ENCODE measurements around the gene HHATL. TPM values are rescaled to one million over a fixed set of nuclear protein-coding genes. Genes with fewer than 3 reads are reported as not detected.

Gene HHATL
- total RNA-seq, 1 experiment from 2014 or later, result not detected

DNA sequence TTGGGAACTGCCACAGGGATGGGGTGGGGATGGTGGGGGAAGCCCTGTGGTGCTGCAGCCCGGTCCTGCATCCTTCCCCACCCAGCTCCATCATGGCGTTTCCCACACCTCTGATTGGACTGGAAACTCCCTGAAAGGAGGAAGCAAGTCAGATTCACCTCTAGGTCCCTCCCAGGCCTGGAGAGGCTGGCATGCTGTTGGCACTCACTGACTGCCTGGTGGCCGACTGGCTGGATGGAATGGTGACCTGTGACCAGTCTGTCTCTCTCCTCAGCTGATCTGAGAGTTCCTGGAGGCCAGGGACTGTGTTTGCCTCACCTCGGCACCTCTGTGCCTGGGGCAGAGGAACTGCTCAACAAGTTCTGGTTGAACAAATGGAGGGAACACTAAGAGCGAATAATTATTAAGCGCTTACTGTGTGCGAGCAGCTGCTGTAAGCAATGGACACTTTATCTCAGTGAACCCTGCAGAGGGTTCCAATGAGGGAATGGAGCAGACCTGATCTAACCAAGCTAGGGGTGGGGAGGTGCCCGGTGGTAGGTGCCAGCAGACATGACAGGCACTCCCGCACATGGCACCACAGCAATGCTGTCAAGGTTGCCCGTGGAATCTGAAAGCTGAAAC is 3.5 kb upstream of the HHATL start:
- intact Hi-C loops (cut with micrococcal nuclease; ENCODE audit: unreplicated experiment), result no loop called here
- ChIA-PET CTCF (no interaction called here), POLR2A (no interaction called here)
- no TSS peak for BruUV-seq (replicated peaks)
- Histone ChIP-seq H3K4me1 (no peaks in the 10 kb centered on the region), H3K27me3 (replicated peaks; ENCODE audit: control insufficient read depth, insufficient read depth, low read length) (no peaks in the 10 kb centered on the region), H3K4me3 (ENCODE audit: low read depth, low read length) (no peak overlapping the region), H3K9me3 (no peaks in the 10 kb centered on the region), H3K36me3 (ENCODE audit: control insufficient read depth, insufficient read depth, low read length) (no peaks in the 10 kb centered on the region)
- no peak for DNase-seq
- Mint-ChIP-seq H3K36me3 (ENCODE audit: insufficient read depth, unreplicated experiment) (no peaks in the 10 kb centered on the region), H3K9me3 (ENCODE audit: unreplicated experiment) (no peaks in the 10 kb centered on the region), H3K27ac (ENCODE audit: unreplicated experiment) (no peak overlapping the region), H3K4me3 (ENCODE audit: unreplicated experiment) (no peak overlapping the region), H3K4me1 (ENCODE audit: low read depth, unreplicated experiment) (no peaks in the 10 kb centered on the region), H3K27me3 (ENCODE audit: insufficient read depth, unreplicated experiment) (peaks cover 5% of the 10 kb centered on the region)
- TF ChIP-seq, protein P1, sequence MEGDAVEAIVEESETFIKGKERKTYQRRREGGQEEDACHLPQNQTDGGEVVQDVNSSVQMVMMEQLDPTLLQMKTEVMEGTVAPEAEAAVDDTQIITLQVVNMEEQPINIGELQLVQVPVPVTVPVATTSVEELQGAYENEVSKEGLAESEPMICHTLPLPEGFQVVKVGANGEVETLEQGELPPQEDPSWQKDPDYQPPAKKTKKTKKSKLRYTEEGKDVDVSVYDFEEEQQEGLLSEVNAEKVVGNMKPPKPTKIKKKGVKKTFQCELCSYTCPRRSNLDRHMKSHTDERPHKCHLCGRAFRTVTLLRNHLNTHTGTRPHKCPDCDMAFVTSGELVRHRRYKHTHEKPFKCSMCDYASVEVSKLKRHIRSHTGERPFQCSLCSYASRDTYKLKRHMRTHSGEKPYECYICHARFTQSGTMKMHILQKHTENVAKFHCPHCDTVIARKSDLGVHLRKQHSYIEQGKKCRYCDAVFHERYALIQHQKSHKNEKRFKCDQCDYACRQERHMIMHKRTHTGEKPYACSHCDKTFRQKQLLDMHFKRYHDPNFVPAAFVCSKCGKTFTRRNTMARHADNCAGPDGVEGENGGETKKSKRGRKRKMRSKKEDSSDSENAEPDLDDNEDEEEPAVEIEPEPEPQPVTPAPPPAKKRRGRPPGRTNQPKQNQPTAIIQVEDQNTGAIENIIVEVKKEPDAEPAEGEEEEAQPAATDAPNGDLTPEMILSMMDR (IDR thresholded peaks at IDR 0.05; ENCODE audit: insufficient read depth in 1 of 2, low read depth in 1 of 2, low read length in 1 of 2, severe bottlenecking in 1 of 2, unreplicated experiment in 1 of 2), result no peak

- POLR2A ChIA-PET, result no interaction called here
- H3K4me1 ChIP-seq, result no peaks in the 10 kb centered on the region
- BruUV-seq (replicated peaks), result no TSS peak
- no peaks in the 10 kb centered on the region for H3K4me1 Mint-ChIP-seq (ENCODE audit: low read depth, unreplicated experiment)
- no peaks in the 10 kb centered on the region for H3K9me3 ChIP-seq
- H3K27me3 Mint-ChIP-seq (ENCODE audit: insufficient read depth, unreplicated experiment), result peaks cover 5% of the 10 kb centered on the region
- no peak overlapping the region for H3K27ac Mint-ChIP-seq (ENCODE audit: unreplicated experiment)
- H3K36me3 ChIP-seq (ENCODE audit: control insufficient read depth, insufficient read depth, low read length), result no peaks in the 10 kb centered on the region
- H3K36me3 Mint-ChIP-seq (ENCODE audit: insufficient read depth, unreplicated experiment), result no peaks in the 10 kb centered on the region
- no peaks in the 10 kb centered on the region for H3K27me3 ChIP-seq (replicated peaks; ENCODE audit: control insufficient read depth, insufficient read depth, low read length)
- intact Hi-C loops (cut with micrococcal nuclease; ENCODE audit: unreplicated experiment), result no loop called here
- no peaks in the 10 kb centered on the region for H3K9me3 Mint-ChIP-seq (ENCODE audit: unreplicated experiment)
- TF ChIP-seq, protein P1 (IDR thresholded peaks at IDR 0.05; ENCODE audit: insufficient read depth in 1 of 2, low read depth in 1 of 2, low read length in 1 of 2, severe bottlenecking in 1 of 2, unreplicated experiment in 1 of 2), result no peak
- H3K4me3 ChIP-seq (ENCODE audit: low read depth, low read length), result no peak overlapping the region
- CTCF ChIA-PET, result no interaction called here
- H3K4me3 Mint-ChIP-seq (ENCODE audit: unreplicated experiment), result no peak overlapping the region
- DNase-seq, result no peak
These were observed 2.6 kb upstream of the HHATL start for GRCh38 chr3:42705058-42705767.

GRCh38 chr3:42704136-42704841 is 1.7 kb upstream of the HHATL start:
- no peak overlapping the region for H3K27ac Mint-ChIP-seq (ENCODE audit: unreplicated experiment)
- no peaks in the 10 kb centered on the region for H3K36me3 Mint-ChIP-seq (ENCODE audit: insufficient read depth, unreplicated experiment)
- H3K4me3 ChIP-seq (ENCODE audit: low read depth, low read length), result no peak overlapping the region
- H3K9me3 Mint-ChIP-seq (ENCODE audit: unreplicated experiment), result no peaks in the 10 kb centered on the region
- ChIA-PET POLR2A (no interaction called here), CTCF (interaction anchor here (1.0 kb wide), 1 partner anchor 8 kb away, joined by 3 read pairs; no protein-coding TSS in a partner anchor)
- TF ChIP-seq, protein P1 (IDR thresholded peaks at IDR 0.05; ENCODE audit: insufficient read depth in 1 of 2, low read depth in 1 of 2, low read length in 1 of 2, severe bottlenecking in 1 of 2, unreplicated experiment in 1 of 2), result no peak
- H3K27me3 Mint-ChIP-seq (ENCODE audit: insufficient read depth, unreplicated experiment), result peaks cover 5% of the 10 kb centered on the region
- no TSS peak for BruUV-seq (replicated peaks)
- no peaks in the 10 kb centered on the region for H3K9me3 ChIP-seq
- H3K4me1 Mint-ChIP-seq (ENCODE audit: low read depth, unreplicated experiment), result no peaks in the 10 kb centered on the region
- intact Hi-C loops (cut with micrococcal nuclease; ENCODE audit: unreplicated experiment), result no loop called here
- no peak for DNase-seq
- H3K4me3 Mint-ChIP-seq (ENCODE audit: unreplicated experiment), result no peak overlapping the region
- no peaks in the 10 kb centered on the region for H3K27me3 ChIP-seq (replicated peaks; ENCODE audit: control insufficient read depth, insufficient read depth, low read length)
- H3K4me1 ChIP-seq, result no peaks in the 10 kb centered on the region
- no peaks in the 10 kb centered on the region for H3K36me3 ChIP-seq (ENCODE audit: control insufficient read depth, insufficient read depth, low read length)

Measured in Caco-2 (cell line).